Keratinocyte (primary cell): ENCODE data around the gene RFX7.

ENCODE experiments used
- EZH2 ChIP-seq: IDR thresholded peaks from one replicate; pipeline ENCODE4 v1.6.1; 2012; ENCODE audit warnings: inconsistent platforms, mild to moderate bottlenecking, low read length, moderate library complexity
- TF ChIP-seq, protein P1 (sequence below), 3 experiments: IDR thresholded peaks in 1 of 3; conservative IDR thresholded peaks in 1 of 3; optimal IDR thresholded peaks in 1 of 3; 2 replicates in 2 of 3; 3 replicates in 1 of 3; pipeline versions ENCODE3 to v1.5.1; 2011; ENCODE audit warnings: low read length in 3 of 3, mild to moderate bottlenecking in 3 of 3, moderate library complexity in 2 of 3, control low read depth in 1 of 3, inconsistent platforms in 1 of 3; ENCODE audit not compliant: insufficient read depth in 2 of 3; ENCODE audit errors: extremely low read depth in 1 of 3

- TF ChIP-seq, protein P1, sequence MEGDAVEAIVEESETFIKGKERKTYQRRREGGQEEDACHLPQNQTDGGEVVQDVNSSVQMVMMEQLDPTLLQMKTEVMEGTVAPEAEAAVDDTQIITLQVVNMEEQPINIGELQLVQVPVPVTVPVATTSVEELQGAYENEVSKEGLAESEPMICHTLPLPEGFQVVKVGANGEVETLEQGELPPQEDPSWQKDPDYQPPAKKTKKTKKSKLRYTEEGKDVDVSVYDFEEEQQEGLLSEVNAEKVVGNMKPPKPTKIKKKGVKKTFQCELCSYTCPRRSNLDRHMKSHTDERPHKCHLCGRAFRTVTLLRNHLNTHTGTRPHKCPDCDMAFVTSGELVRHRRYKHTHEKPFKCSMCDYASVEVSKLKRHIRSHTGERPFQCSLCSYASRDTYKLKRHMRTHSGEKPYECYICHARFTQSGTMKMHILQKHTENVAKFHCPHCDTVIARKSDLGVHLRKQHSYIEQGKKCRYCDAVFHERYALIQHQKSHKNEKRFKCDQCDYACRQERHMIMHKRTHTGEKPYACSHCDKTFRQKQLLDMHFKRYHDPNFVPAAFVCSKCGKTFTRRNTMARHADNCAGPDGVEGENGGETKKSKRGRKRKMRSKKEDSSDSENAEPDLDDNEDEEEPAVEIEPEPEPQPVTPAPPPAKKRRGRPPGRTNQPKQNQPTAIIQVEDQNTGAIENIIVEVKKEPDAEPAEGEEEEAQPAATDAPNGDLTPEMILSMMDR (optimal IDR thresholded peaks at IDR 0.05 in 1 of 3, IDR thresholded peaks at IDR 0.05 in 1 of 3, conservative IDR thresholded peaks at IDR 0.05 in 1 of 3; ENCODE audit: extremely low read depth in 1 of 3, insufficient read depth in 2 of 3, low read length in 3 of 3) = no peak
- no peak for TF ChIP-seq EZH2
Observed at GRCh38 chr15:56222302-56222701, 21.4 kb downstream of the RFX7 start.
